ENCODE results near the gene MYO1A. TPM values are rescaled to one million over a fixed set of nuclear protein-coding genes. Genes with fewer than 3 reads are reported as not detected.

The MYO1A gene
- polyA plus RNA-seq, 1 donor from 2014 or later, result not detected

GRCh38 chr12:57011438-57012424 lies 38.2 kb downstream of the MYO1A start:
- no peak overlapping the region for H3K4me3 ChIP-seq (ENCODE audit: low read length)
- no peaks in the 10 kb centered on the region for H3K27me3 ChIP-seq (ENCODE audit: insufficient read depth, low read depth, low read length)
- no peak overlapping the region for H3K9ac ChIP-seq (ENCODE audit: low read length)
- no peaks in the 10 kb centered on the region for H3K79me2 ChIP-seq (replicated peaks; ENCODE audit: insufficient read depth, low read length)
- no peak overlapping the region for H2AFZ ChIP-seq (ENCODE audit: low read depth, low read length)
- H3K27ac ChIP-seq (ENCODE audit: low read length), result no peak overlapping the region
- no peak for TF ChIP-seq CTCF (IDR thresholded peaks at IDR 0.05; ENCODE audit: poor library complexity, severe bottlenecking)
- TF ChIP-seq RAD21 (conservative IDR thresholded peaks at IDR 0.05), result no peak
- no peak for TF ChIP-seq TAF1 (IDR thresholded peaks at IDR 0.05; ENCODE audit: low read depth)
- no peak for TF ChIP-seq SMC3 (conservative IDR thresholded peaks at IDR 0.05; ENCODE audit: poor library complexity)
- no peak for TF ChIP-seq MXI1 (conservative IDR thresholded peaks at IDR 0.05; ENCODE audit: poor library complexity, severe bottlenecking)
- no peak for TF ChIP-seq EZH2 (IDR thresholded peaks at IDR 0.05; ENCODE audit: borderline replicate concordance, insufficient read depth, low read length, poor library complexity, severe bottlenecking)
- no peak for TF ChIP-seq EP300 (conservative IDR thresholded peaks at IDR 0.05; ENCODE audit: poor library complexity, severe bottlenecking)
- TF ChIP-seq REST (IDR thresholded peaks at IDR 0.05; ENCODE audit: borderline replicate concordance), result no peak
- TF ChIP-seq POLR2AphosphoS5 (IDR thresholded peaks at IDR 0.05), result no peak
- H3K9me3 ChIP-seq (ENCODE audit: low read length), result no peaks in the 10 kb centered on the region
- H3K9me2 ChIP-seq (ENCODE audit: insufficient read depth, low read length), result no peaks in the 10 kb centered on the region
- no peak overlapping the region for H3K4me2 ChIP-seq (ENCODE audit: low read length)
- no peaks in the 10 kb centered on the region for H3F3A ChIP-seq (ENCODE audit: insufficient read depth, low read length, poor library complexity, severe bottlenecking)
- H3K36me3 ChIP-seq (ENCODE audit: insufficient read depth, low read length), result no peaks in the 10 kb centered on the region
- H4K20me1 ChIP-seq (ENCODE audit: insufficient read depth), result no peaks in the 10 kb centered on the region

GRCh38 chr12:57010627-57011247 lies 39.2 kb downstream of the MYO1A start:
- H3K9me3 ChIP-seq (ENCODE audit: low read length), result no peaks in the 10 kb centered on the region
- no peaks in the 10 kb centered on the region for H3K9me2 ChIP-seq (ENCODE audit: insufficient read depth, low read length)
- H3K9ac ChIP-seq (ENCODE audit: low read length), result no peak overlapping the region
- no peaks in the 10 kb centered on the region for H3K36me3 ChIP-seq (ENCODE audit: insufficient read depth, low read length)
- H3K79me2 ChIP-seq (replicated peaks; ENCODE audit: insufficient read depth, low read length), result peaks cover 3% of the 10 kb centered on the region
- no peak for TF ChIP-seq TAF1 (IDR thresholded peaks at IDR 0.05; ENCODE audit: low read depth)
- TF ChIP-seq MXI1 (conservative IDR thresholded peaks at IDR 0.05; ENCODE audit: poor library complexity, severe bottlenecking), result no peak
- no peak for TF ChIP-seq SMC3 (conservative IDR thresholded peaks at IDR 0.05; ENCODE audit: poor library complexity)
- no peak for TF ChIP-seq EZH2 (IDR thresholded peaks at IDR 0.05; ENCODE audit: borderline replicate concordance, insufficient read depth, low read length, poor library complexity, severe bottlenecking)
- TF ChIP-seq REST (IDR thresholded peaks at IDR 0.05; ENCODE audit: borderline replicate concordance), result no peak
- no peak for TF ChIP-seq POLR2AphosphoS5 (IDR thresholded peaks at IDR 0.05)
- no peak for TF ChIP-seq CTCF (IDR thresholded peaks at IDR 0.05; ENCODE audit: poor library complexity, severe bottlenecking)
- TF ChIP-seq RAD21 (conservative IDR thresholded peaks at IDR 0.05), result no peak
- TF ChIP-seq EP300 (conservative IDR thresholded peaks at IDR 0.05; ENCODE audit: poor library complexity, severe bottlenecking), result no peak
- no peak overlapping the region for H3K4me3 ChIP-seq (ENCODE audit: low read length)
- no peaks in the 10 kb centered on the region for H4K20me1 ChIP-seq (ENCODE audit: insufficient read depth)
- H3F3A ChIP-seq (ENCODE audit: insufficient read depth, low read length, poor library complexity, severe bottlenecking), result no peaks in the 10 kb centered on the region
- H2AFZ ChIP-seq (ENCODE audit: low read depth, low read length), result no peak overlapping the region
- no peaks in the 10 kb centered on the region for H3K27me3 ChIP-seq (ENCODE audit: insufficient read depth, low read depth, low read length)
- H3K4me2 ChIP-seq (ENCODE audit: low read length), result no peak overlapping the region
- no peak overlapping the region for H3K27ac ChIP-seq (ENCODE audit: low read length)
